GM19240 (cell line): ENCODE measurements around the gene CERCAM.
A peak's percentile ranks its signal among the peaks of the same experiment; 100 is the strongest.

Source experiments
- DNase-seq: peaks from one replicate; pipeline ENCODE4 v3.0.0; 2011; ENCODE audit warnings: low spot score; ENCODE audit not compliant: insufficient read length

CERCAM gene, protein sequence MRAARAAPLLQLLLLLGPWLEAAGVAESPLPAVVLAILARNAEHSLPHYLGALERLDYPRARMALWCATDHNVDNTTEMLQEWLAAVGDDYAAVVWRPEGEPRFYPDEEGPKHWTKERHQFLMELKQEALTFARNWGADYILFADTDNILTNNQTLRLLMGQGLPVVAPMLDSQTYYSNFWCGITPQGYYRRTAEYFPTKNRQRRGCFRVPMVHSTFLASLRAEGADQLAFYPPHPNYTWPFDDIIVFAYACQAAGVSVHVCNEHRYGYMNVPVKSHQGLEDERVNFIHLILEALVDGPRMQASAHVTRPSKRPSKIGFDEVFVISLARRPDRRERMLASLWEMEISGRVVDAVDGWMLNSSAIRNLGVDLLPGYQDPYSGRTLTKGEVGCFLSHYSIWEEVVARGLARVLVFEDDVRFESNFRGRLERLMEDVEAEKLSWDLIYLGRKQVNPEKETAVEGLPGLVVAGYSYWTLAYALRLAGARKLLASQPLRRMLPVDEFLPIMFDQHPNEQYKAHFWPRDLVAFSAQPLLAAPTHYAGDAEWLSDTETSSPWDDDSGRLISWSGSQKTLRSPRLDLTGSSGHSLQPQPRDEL

DNA sequence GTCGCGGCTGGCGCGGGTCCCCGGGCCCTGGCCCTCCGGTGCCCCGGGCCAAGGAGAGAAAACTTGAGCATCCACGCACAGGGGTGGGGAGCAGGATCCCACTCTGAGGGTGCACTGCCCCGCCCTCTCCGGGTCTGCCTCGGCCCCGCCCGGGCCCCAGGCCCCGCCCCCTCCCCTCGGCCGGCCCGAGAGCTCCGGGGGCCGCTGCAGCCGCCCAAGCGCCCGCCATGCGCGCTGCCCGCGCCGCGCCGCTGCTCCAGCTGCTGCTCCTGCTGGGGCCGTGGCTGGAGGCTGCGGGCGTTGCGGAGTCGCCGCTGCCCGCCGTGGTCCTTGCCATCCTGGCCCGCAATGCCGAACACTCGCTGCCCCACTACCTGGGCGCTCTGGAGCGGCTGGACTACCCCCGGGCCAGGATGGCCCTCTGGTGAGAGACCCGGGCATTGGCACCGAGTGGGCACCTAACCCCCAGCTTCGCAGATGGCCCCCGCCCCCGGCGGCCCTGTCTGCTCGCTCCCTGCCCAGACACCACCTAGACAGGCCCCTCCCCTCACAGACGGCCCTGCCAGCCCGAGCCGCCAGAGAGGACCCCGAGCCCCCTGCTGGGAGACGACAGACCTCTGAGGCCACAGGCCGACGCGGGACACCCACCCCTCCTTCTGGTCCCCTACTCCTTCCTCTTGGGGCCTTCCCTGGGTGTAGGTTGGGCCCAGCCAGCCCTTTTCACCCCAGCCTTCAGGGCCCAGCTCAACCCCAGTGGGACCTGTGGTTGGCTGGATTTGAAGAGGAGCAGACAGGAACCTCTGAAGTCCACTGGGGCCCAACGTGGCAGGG lies at the start of gene CERCAM:
Gene CERCAM, plus strand, starts transcription at position 207 of the 831 bp plus-strand sequence. Its CDS starts 21 bp downstream, at position 228.
- DNase-seq, result peak; percentile 47

DNA sequence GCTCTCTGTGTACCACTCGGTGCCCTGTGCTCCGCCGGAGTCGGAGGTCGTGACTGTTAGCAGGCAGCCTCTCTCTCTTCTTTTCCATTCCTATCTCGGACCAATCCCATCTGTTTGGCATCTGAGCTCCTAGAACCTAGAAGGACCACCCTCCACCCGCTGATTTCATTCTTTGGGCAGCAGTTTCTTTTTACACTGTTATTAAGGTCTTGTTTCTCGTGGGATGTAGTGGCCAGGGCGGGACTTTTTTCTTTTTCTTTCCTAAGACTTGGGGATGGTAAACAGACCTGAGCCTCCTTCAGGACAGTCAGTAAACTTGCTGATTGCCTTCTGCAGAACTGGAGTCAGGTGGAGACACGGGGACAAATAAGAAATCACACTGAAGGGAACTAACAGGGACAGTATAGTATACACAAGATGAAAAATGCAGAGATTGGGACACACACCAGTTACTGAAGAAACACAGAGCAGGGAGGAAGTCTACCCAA lies 49.0 kb upstream of the CERCAM start:
- no peak for DNase-seq

DNA sequence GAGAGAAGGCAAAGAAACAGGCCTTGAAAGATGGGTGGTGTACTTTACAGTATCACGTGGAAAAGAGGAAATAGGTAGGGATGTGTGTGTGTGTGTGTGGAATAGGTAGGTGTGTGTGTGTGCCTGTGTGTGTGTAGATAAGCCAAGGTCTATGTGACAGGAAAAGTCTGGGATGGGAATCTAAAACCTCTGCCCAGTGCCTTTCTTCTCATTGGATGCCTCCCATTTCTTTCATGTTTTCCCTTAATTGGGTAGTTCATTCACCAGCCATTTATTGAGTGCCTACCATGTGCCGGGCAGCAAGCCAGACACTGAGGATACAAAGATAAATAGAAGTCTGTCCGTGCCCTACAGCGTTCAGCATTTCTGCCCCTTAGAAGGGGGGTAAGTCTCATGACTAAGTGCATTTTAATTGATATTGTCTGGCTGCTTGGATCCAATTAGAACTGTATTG lies 48.4 kb upstream of the CERCAM start:
- DNase-seq, result no peak

DNA sequence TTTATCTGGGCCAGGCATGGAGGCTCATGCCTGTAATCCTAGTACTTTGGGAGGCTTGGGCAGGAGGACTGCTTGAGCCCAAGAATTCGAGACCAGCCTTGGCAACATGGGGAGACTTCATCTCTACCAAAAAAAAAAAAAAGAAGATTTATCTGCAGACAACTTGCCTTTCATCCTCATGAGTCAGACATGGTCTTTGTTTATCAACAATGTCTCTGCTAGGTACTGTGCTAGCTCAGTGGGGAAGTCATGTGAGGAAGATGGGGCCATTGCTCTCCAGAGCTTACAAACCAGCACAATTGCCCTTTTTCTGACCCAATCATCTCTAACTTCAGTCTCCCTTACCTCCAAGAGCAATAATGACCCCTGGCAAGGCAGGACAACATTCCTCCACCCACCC lies 47.9 kb upstream of the CERCAM start:
- no peak for DNase-seq

DNA sequence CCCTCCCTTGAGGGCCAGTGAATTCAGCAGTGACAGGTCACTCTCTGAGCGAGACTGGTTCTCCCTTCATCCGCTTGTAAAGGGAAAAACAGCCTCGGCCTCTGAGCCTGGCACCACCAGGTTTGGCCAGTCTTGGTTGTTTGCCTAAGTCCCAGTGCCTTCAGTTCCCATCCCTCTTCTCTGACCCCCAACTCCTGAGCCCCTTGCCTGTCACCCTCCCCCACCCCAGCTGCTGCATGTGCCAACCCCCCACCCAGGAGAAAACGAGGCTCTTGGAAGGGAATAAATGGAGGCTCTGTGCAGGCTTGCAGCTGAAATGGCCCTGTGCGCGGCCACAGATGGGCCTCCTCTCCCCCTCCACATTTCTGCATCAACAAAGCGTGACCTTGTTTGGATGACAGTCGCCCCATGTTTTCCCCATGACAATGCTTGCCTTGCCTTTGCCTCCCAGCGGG lies 46.4 kb upstream of the CERCAM start:
- no peak for DNase-seq

DNA sequence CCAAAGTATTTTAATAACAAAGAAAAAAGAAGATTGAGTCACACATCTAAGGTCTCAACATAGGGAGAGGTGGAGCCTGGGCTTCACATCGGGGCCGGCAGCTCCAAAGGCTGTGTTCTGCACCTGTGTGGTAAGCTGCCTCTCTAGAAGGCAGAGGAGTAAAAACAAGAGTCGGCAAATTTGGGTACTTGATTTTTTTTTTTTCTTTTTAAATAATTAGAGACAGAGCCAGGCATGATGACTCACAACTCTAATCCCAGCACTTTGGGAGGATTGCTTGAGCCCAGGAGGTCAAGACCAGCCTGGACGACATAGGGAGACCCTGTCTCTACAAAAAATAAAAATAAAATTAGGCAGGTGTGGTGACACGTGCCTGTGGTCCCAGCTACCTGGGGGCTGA lies 44.8 kb upstream of the CERCAM start:
- no peak for DNase-seq

DNA sequence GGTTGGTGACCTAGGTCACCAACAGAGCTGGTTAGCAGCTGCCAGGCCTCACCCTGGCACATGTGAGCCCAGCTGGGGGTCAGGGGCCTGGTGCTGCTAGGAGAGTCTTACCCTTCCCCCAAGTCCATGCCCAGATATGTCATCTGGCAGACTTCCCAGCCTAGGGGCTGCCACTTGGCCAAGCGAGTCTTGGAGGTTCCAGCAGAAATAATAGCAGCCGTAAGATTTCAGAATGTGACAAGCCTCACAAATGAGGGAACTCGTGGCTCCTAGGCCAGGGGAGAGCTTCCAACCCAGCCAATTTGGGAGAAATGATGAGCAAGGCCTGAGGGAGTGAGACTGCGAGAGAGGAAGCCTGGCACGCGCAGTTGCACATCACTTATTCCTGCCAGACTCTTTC lies 38.4 kb upstream of the CERCAM start:
- no peak for DNase-seq

DNA sequence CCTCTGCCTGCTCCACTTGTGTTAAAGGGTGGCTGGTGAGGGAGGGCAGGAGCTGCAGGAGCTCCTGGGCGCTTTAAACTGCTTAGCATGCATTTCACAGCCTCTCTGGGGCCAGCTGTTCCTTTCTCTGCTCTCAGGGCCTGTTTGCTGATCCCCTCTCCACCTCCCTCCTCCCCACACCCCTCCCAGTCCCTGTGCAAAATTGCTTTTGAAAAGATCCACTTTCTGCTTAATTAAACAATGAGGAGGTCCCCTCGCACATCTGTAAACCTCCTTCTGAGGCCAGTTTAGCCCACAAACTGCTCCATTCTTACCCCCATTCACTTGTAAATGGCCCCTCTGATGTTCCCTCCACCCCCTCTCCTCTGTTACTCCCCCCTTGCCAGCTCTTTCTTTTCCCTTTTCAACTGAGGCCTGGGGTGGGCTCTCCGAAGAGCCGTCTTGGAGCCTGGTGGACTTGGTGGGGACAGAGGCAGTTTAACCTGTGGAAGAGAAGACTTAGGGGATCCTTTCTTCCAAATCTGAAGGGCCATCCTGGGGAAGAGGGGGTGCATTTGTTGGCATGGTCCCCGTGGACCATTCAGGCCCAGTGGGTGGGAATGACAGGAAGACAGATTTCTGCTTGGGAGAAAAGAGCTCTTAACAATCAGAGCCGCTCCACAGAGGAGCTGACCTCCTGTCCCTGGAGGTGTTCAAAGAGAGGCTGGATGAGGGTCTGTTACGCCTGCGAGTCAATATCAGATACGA lies 37.5 kb upstream of the CERCAM start:
- no peak for DNase-seq

DNA sequence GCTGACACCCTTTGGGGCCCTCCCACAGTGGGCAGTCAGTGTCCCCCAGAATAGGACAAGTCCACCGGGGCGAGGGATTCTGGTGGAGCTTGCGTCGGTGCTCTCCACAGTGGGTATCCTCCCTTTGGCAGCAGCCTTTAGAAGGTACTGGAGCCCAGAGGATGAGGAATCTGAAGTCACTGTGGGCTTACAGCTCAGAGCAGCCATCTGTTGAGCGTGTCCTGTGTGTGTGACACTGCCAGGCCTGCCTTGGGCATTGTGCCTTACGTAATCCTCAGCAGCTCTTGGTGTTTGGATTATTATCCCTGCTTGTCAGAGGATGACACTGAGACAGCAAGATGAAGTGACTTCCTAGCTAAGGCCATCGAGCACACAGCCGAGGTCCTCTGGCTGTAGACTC lies 36.9 kb upstream of the CERCAM start:
- DNase-seq, result no peak

DNA sequence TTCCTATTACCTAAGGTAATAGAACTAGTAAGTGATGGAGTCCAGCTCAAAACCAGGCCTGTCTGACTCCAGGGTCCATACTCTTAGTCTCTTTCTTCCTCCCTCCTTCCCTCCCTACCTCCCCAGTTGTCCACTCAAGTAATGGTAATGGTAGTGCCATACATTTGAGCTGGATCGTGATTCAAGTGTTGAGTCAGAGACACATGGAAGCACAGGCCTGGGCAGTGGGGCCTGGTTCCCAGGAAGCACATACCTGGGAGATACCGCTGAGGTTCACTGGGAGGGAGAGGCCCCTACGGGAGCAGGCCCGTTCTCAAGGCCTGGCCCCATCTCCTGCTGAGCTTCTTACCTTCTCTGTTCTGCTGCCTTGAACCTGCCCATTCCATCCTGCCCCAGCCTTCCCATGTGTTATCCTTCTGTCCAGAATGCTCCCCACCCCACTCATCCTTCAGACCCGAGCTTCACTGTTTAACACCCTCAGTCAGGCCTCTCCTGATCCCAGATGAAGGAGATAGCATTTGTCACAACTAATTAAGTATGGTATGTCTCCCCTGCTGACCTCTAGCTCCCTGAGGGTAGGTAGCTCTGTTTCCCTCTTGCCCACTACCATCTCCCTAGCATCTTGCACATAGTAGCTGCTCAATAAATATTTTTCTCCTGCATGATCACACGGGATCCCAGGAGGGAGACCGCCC lies 35.7 kb upstream of the CERCAM start:
- no peak for DNase-seq

DNA sequence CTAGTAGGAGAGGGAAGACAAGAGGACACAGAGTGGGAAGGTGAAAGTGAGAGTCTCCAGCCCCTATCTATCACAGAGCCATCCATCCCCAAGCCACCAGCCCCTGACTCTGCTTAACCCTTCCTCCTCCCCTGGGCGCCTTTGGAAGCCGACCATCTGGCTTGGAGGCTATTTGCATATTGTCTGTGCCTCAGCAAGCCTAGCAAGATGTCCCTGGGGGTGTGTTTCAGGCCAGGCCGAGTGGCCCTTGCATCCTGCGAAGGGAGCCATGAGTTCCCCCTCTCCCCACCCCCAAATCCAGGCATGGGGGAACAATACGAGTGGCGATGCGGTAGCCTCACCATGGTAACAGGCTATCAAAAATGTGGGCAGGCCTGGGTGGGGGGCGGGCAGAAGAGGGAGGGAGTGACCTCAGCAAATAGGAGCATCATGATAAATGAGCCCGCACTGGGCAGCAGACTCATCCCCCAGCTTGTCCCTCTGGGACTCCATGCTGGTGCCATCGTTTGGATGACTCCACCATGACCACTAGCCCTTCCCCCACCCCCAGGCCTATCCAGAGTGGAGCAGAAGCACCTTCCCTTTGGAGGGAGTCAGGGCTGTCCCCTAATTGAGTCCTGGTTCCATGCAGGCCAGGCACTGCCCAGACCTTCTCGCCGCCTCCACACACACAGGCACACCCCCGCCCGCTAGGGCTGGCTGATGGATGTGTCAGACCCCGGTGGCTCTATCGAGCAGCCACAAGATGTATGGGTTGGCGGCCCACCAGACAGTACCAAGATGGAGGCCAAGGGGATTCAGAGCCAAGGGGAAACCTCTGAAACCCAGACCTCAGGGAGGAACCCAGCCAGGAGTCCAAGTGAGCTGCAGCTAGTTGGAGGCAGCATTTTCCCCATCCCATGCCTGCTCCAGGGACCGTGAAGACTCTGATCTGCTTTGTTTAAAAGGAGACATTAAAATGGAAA lies 34.9 kb upstream of the CERCAM start:
- DNase-seq, result no peak

DNA sequence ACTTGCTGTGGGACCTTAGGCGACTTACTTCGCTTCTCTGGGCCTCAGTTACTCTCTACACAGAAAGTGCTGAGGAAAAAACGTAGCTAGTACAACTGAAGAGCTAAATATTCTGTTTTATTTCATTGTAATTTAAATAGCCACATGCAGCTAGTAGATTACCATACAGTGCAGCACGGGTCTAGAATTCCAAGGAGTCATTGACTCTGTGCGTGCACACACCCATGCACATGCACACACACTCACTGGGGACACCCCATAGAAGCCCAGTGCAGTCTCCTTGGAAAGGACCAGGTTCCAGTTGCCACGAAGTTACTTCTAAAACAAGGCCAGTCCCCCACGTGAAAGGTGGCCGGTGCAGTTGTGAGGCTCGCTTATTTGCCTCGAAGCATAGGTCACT lies 32.5 kb upstream of the CERCAM start:
- no peak for DNase-seq

DNA sequence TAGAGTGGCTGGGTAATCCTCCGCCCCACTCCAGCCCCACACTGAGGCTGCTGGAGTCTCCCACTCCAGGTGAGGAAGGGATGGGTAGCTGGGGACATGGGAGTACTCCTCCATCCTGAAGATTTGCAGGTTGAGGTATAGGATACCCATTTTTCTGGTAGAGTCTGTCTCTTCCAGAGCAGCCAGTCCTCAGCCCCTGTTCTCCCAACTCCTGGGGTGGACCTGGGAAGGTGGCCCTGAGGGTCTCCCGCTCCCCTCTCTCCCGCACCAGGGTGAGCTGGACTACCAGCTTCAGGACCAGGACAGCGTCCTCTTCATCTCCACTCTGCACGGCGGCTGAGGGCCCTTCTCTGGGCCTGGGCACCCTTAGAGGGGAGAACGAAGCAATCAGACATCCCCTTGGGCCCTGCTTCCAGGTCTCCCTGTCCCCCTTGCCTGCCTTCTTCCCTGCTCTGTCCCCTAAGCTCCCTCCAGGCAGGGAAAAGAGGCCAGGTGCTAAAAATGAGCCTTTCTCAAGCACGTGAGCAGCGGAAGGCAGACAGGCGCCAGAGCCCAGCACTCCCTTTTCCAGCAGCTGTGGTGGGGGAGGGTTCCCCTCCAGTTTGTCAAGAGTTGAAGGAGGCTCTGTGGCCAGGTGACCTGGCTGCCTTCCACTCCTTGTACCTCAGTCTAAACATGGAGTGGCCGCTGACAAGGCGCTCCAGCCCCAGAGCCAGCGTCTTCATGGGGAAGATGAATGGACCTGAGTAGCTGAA lies 31.1 kb upstream of the CERCAM start:
- no peak for DNase-seq

DNA sequence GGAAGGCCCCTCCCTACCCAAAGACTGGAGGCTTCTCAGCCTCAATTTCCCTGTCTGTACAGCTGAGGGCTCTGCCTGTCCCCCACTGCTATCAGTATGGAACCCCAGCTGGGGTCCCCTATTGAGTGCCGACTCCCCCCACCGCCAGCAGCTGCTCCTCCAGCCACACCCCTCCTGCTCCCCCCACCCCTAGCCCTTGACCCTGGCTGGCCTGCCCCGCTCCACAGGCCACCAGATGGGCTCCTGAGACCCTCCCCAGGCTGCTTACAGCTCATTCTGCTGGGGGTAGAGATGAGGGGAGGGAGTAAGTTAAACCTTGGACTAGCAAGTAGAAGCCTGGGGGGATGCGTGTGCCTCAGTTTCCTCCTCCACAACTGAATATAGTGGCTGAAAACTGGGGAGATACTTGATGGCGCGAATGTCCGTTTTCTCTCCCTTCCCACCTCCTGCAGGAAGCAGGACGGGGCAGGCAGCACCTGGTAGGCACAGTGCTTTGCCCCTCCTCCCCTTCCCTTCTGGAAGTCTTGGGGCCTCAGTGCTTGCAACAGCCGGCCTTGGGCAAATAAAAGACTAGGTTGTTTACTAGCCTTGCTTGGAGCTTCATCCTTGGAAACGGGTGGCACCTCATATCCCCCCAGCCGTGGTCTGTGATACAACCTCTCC lies 30.4 kb upstream of the CERCAM start:
- no peak for DNase-seq

DNA sequence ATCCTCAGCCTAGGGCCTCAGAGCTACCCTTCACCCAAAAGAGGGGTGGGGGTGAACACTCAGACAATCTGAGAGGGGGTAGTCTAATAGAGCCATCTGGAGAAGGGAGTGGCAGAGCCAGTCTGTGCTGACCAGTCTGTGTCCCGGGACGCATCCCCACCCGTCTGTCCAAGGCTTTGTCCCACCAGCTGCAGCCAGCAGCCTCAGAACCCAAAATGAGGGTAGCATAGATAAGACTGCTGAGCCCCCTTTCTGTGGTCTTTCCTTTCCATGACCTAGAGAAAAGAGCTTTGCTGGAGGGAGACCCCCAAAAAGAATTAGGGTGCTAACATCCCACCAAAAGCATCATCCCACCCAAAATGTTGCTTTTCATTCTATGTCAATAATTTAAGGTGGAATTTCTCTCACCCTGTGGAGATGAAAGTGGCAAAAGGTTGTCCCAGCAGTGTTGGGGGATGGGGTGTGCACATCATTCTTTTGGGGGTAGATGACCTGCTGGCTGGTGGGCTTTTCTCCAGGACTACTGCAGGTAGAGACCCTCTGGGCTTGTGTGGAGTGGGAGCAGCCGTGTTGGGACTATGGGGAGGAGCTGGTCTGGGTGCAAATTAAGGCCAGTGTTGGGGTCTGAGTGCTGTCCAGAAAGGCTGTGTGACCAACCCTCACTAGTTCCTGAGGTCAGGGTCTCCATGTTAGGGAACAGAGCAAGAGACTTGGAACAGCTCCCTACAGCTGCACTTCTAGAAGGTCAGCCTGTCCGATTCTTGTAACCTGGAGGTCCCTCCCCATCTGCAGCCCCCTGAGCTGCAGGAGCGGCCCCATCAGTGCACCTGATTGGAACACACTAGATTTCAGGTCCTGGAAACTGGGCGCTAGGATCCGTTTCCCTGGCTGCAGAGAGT lies 29.6 kb upstream of the CERCAM start:
- DNase-seq, result no peak

DNA sequence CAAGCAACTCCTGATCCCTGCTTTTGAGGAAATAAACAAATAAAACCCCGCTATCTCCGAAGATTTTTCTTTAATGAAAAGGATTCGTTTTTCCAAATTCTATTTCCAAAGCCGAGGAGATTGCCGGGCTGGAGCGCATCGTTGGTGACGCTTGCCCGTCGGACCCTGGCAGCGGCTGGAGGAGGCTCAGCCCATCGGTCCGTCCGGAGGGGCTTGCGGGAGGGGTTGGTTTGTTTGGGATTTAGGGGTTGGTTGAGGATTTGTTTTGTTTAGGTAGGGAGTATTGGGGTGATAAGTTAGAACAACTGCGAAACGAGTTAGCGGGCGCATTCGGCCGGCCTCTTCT lies 28.7 kb upstream of the CERCAM start:
- no peak for DNase-seq
